K562 (cell line): ENCODE data around the gene P3H4.

Experiments used
- CAMTA2 ChIP-seq: fragments of 250-450 bp; sonication (Bioruptor Pico); conservative IDR thresholded peaks from 2 replicates; pipeline ENCODE4 v1.5.1; 2022
- CTCF ChIP-seq, 3 experiments: IDR thresholded peaks in 2 of 3; conservative IDR thresholded peaks in 1 of 3; 2 replicates each; pipeline ENCODE4 v1.5.1; 2011 to 2012; ENCODE audit warnings: low read length in 3 of 3, mild to moderate bottlenecking in 3 of 3, control low read depth in 2 of 3, improper control_type of control experiment in 1 of 3, inconsistent platforms in 1 of 3, low read depth in 1 of 3, mixed read lengths in 1 of 3, moderate library complexity in 1 of 3; ENCODE audit not compliant: insufficient read depth in 2 of 3
- GTF2F1 ChIP-seq: IDR thresholded peaks from 2 replicates; pipeline ENCODE4 v1.6.1; 2011; ENCODE audit warnings: low read depth, low read length, improper control_type of control experiment
- POLR2B ChIP-seq: fragments of 450-650 bp; IDR thresholded peaks from 2 replicates; pipeline ENCODE4 v1.6.1; 2018; ENCODE audit warnings: low read depth; ENCODE audit not compliant: partially characterized antibody
- USF2 ChIP-seq: sonication (generic); formaldehyde crosslinking; IDR thresholded peaks from 2 replicates; pipeline ENCODE4 v1.5.0; 2020; ENCODE audit warnings: missing genetic modification reagents
- ZBTB1 ChIP-seq: sonication (generic); formaldehyde crosslinking; IDR thresholded peaks from 2 replicates; pipeline ENCODE4 v1.8.1; 2023; ENCODE audit warnings: missing genetic modification reagents, low read depth, mild to moderate bottlenecking, borderline replicate concordance
- TF ChIP-seq, protein P1 (sequence below): fragments of 250-450 bp; sonication (Bioruptor Pico); IDR thresholded peaks from 2 replicates; pipeline ENCODE4 v1.8.0; 2021; ENCODE audit warnings: mild to moderate bottlenecking, moderate library complexity

GRCh38 chr17:41835214-41835799 lies 23.6 kb upstream of the P3H4 start:
- TF ChIP-seq, protein P1, sequence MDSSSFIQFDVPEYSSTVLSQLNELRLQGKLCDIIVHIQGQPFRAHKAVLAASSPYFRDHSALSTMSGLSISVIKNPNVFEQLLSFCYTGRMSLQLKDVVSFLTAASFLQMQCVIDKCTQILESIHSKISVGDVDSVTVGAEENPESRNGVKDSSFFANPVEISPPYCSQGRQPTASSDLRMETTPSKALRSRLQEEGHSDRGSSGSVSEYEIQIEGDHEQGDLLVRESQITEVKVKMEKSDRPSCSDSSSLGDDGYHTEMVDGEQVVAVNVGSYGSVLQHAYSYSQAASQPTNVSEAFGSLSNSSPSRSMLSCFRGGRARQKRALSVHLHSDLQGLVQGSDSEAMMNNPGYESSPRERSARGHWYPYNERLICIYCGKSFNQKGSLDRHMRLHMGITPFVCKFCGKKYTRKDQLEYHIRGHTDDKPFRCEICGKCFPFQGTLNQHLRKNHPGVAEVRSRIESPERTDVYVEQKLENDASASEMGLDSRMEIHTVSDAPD: no peak
- TF ChIP-seq GTF2F1: no peak
- no peak for TF ChIP-seq POLR2B
- no peak for TF ChIP-seq CTCF (IDR thresholded peaks at IDR 0.05 in 2 of 3, conservative IDR thresholded peaks at IDR 0.05 in 1 of 3; ENCODE audit: insufficient read depth in 2 of 3, low read depth in 1 of 3, low read length in 3 of 3)
- TF ChIP-seq CAMTA2 (CRISPR knock-in tag): no peak
- TF ChIP-seq USF2 (CRISPR knock-in tag): no peak
- TF ChIP-seq ZBTB1: no peak
